DOHH2 (cell line): Measurements from ENCODE around the gene FAM199X.

ENCODE experiments used
- H3F3A ChIP-seq: fragments of 200-600 bp; sonication (generic), shearing (Covaris generic); 2 replicates; pipeline ENCODE4 v1.6.0; 2016; ENCODE audit warnings: antibody characterized with exemption, mild to moderate bottlenecking; ENCODE audit not compliant: control insufficient read depth, insufficient read depth
- H3K27ac ChIP-seq: fragments of 200-600 bp; sonication (generic); 2 replicates; pipeline ENCODE4 v1.5.1; 2014; ENCODE audit warnings: low read depth, mild to moderate bottlenecking, low read length, moderate library complexity
- H3K27me3 ChIP-seq: fragments of 200-600 bp; sonication (generic); 2 replicates; pipeline ENCODE4 v1.6.1; 2014; ENCODE audit warnings: mild to moderate bottlenecking, low read length, mixed read lengths; ENCODE audit not compliant: control insufficient read depth
- H3K36me3 ChIP-seq: fragments of 200-600 bp; sonication (generic); 2 replicates; pipeline ENCODE4 v1.6.1; 2014; ENCODE audit warnings: mild to moderate bottlenecking, low read length, moderate library complexity, mixed read lengths; ENCODE audit not compliant: control insufficient read depth
- H3K4me1 ChIP-seq: fragments of 200-600 bp; sonication (generic); 2 replicates; pipeline ENCODE4 v1.6.1; 2014; ENCODE audit warnings: mild to moderate bottlenecking, low read length, mixed read lengths; ENCODE audit not compliant: control insufficient read depth
- H3K4me2 ChIP-seq: fragments of 200-600 bp; sonication (generic); 2 replicates; pipeline ENCODE4 v1.6.0; 2014; ENCODE audit warnings: mild to moderate bottlenecking, low read length, moderate library complexity
- H3K4me3 ChIP-seq: fragments of 200-600 bp; sonication (generic); 2 replicates; pipeline ENCODE4 v1.5.1; 2014; ENCODE audit warnings: mild to moderate bottlenecking, low read length, mixed read lengths
- H3K79me2 ChIP-seq: fragments of 200-600 bp; sonication (generic); 2 replicates; pipeline ENCODE4 v1.6.1; 2014; ENCODE audit warnings: mild to moderate bottlenecking, low read length, mixed read lengths; ENCODE audit not compliant: control insufficient read depth
- H3K9me2 ChIP-seq: fragments of 200-600 bp; sonication (generic); replicated peaks from 2 replicates; pipeline ENCODE4 v1.6.1; 2014; ENCODE audit warnings: mild to moderate bottlenecking, low read length, mixed read lengths; ENCODE audit not compliant: control insufficient read depth
- H3K9me3 ChIP-seq: fragments of 200-600 bp; sonication (generic); 2 replicates; pipeline ENCODE4 v1.6.1; 2014; ENCODE audit warnings: antibody characterized with exemption, low read length, mixed read lengths; ENCODE audit not compliant: control insufficient read depth, insufficient read depth
- H4K20me1 ChIP-seq: fragments of 200-600 bp; sonication (generic); 2 replicates; pipeline ENCODE4 v1.6.0; 2014; ENCODE audit warnings: low read depth, mild to moderate bottlenecking, antibody characterized with exemption, low read length, moderate library complexity; ENCODE audit not compliant: control insufficient read depth, insufficient read depth
- CTCF ChIP-seq: fragments of 200-600 bp; sonication (generic); IDR thresholded peaks from one replicate; pipeline ENCODE4 v1.5.1; 2014; ENCODE audit warnings: antibody characterized with exemption, mild to moderate bottlenecking, low read depth, low read length; ENCODE audit not compliant: poor library complexity, severe bottlenecking
- EZH2phosphoT487 ChIP-seq: fragments of 200-600 bp; sonication (generic); IDR thresholded peaks from 2 replicates; pipeline ENCODE4 v1.6.1; 2017; ENCODE audit warnings: borderline replicate concordance, mild to moderate bottlenecking, antibody characterized with exemption, low read length, moderate library complexity, mixed read lengths

Gene FAM199X

GRCh38 chrX:104187931-104188330 is 21.7 kb downstream of the FAM199X start:
- no peaks in the 10 kb centered on the region for H3K9me3 ChIP-seq
- H3K79me2 ChIP-seq: no peaks in the 10 kb centered on the region
- H3K27ac ChIP-seq: no peak overlapping the region
- no peak for TF ChIP-seq CTCF
- TF ChIP-seq EZH2phosphoT487: no peak
- no peaks in the 10 kb centered on the region for H3F3A ChIP-seq
- H3K4me2 ChIP-seq: no peak overlapping the region
- H3K36me3 ChIP-seq: peaks cover 28% of the 10 kb centered on the region
- no peak overlapping the region for H3K4me3 ChIP-seq
- no peaks in the 10 kb centered on the region for H4K20me1 ChIP-seq
- no peaks in the 10 kb centered on the region for H3K4me1 ChIP-seq
- H3K27me3 ChIP-seq: no peaks in the 10 kb centered on the region
- no peaks in the 10 kb centered on the region for H3K9me2 ChIP-seq

GRCh38 chrX:104189837-104190236 is 23.6 kb downstream of the FAM199X start:
- no peaks in the 10 kb centered on the region for H3K9me3 ChIP-seq
- H3K4me3 ChIP-seq: no peak overlapping the region
- no peaks in the 10 kb centered on the region for H3F3A ChIP-seq
- H3K27ac ChIP-seq: no peak overlapping the region
- H3K27me3 ChIP-seq: no peaks in the 10 kb centered on the region
- H3K4me2 ChIP-seq: no peak overlapping the region
- H3K4me1 ChIP-seq: no peaks in the 10 kb centered on the region
- TF ChIP-seq CTCF: no peak
- no peak for TF ChIP-seq EZH2phosphoT487
- peaks cover 28% of the 10 kb centered on the region for H3K36me3 ChIP-seq
- no peaks in the 10 kb centered on the region for H3K9me2 ChIP-seq
- H4K20me1 ChIP-seq: no peaks in the 10 kb centered on the region
- no peaks in the 10 kb centered on the region for H3K79me2 ChIP-seq

GRCh38 chrX:104193485-104193884 is 27.2 kb downstream of the FAM199X start:
- no peaks in the 10 kb centered on the region for H3K4me1 ChIP-seq
- no peak overlapping the region for H3K4me2 ChIP-seq
- no peaks in the 10 kb centered on the region for H3K79me2 ChIP-seq
- H3K4me3 ChIP-seq: no peak overlapping the region
- no peaks in the 10 kb centered on the region for H3K9me3 ChIP-seq
- no peaks in the 10 kb centered on the region for H3K9me2 ChIP-seq
- no peaks in the 10 kb centered on the region for H3F3A ChIP-seq
- no peak overlapping the region for H3K27ac ChIP-seq
- peaks cover 15% of the 10 kb centered on the region for H3K36me3 ChIP-seq
- H3K27me3 ChIP-seq: no peaks in the 10 kb centered on the region
- TF ChIP-seq CTCF: no peak
- no peak for TF ChIP-seq EZH2phosphoT487
- H4K20me1 ChIP-seq: no peaks in the 10 kb centered on the region

- no peaks in the 10 kb centered on the region for H3F3A ChIP-seq
- TF ChIP-seq EZH2phosphoT487 (no peak), CTCF (no peak)
- H4K20me1 ChIP-seq: no peaks in the 10 kb centered on the region
- H3K4me3 ChIP-seq: no peak overlapping the region
- no peaks in the 10 kb centered on the region for H3K79me2 ChIP-seq
- H3K36me3 ChIP-seq: peaks cover 5% of the 10 kb centered on the region
- no peaks in the 10 kb centered on the region for H3K9me3 ChIP-seq
- H3K9me2 ChIP-seq: no peaks in the 10 kb centered on the region
- H3K27me3 ChIP-seq: no peaks in the 10 kb centered on the region
- H3K4me2 ChIP-seq: no peak overlapping the region
- H3K4me1 ChIP-seq: no peaks in the 10 kb centered on the region
- no peak overlapping the region for H3K27ac ChIP-seq
Observed at GRCh38 chrX:104195013-104195412, 28.8 kb downstream of the FAM199X start.
